Measurements from ENCODE around the gene HSD17B4.
"Not testable (repeated sequence)": the region's sequence is repeated elsewhere in the genome, so short reads cannot be mapped to it uniquely, and the experiment has no call there.

Gene HSD17B4

DNA sequence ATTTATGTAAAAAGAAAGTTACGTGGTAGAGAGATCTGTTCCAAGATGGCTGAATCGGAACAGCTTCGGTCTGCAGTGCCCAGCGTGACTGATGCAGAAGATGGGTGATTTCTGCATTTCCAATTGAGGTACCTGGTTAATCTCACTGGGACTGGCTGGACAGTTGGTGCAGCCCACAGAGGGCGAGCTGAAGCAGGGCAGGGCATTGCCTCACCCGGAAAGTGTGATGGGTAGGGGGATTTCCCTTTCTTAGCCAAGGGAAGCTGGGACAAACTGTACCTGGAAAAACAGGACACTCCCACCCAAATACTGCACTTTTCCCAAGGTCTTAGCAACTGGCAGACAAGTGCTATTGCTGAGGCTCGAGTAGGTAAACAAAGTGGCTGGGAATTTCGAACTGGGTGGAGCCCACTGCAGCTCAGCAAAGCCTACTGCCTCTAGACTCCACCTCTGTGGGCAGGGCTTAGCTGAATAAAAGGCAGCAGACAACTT is 13.1 kb upstream of the HSD17B4 start:
- in situ Hi-C loops (cut with HindIII; ENCODE audit: low pct_unique_long_range_greater_than_20kb, low sequenced_read_pairs) = no loop called here
- DNase-seq (ENCODE audit: low read depth in 1 of 2, low spot score in 1 of 2) = peak in 1 of 2 experiments; percentile 75
- no peak for TF ChIP-seq JUND (IDR thresholded peaks at IDR 0.05; ENCODE audit: low read depth)

DNA sequence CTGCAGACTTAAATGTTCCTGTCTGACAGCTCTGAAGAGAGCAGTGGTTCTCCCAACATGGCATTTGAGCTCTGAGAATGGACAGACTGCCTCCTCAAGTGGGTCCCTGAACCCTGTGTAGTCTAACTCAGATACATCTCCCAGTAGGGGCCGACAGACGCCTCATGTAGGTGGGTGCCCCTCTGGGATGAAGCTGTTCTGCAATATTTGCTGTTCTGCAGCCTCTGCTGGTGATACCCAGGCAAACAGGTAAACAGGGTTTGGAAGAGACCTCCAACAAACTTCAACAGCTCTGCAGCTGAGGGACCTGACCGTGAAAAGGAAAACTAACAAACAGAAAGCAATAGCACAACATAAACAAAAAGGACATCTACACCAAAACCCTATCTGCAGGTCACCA is 12.7 kb upstream of the HSD17B4 start:
- in situ Hi-C loops (cut with HindIII; ENCODE audit: low pct_unique_long_range_greater_than_20kb, low sequenced_read_pairs); DNase-seq (ENCODE audit: low read depth in 1 of 2, low spot score in 1 of 2): not testable (repeated sequence)

DNA sequence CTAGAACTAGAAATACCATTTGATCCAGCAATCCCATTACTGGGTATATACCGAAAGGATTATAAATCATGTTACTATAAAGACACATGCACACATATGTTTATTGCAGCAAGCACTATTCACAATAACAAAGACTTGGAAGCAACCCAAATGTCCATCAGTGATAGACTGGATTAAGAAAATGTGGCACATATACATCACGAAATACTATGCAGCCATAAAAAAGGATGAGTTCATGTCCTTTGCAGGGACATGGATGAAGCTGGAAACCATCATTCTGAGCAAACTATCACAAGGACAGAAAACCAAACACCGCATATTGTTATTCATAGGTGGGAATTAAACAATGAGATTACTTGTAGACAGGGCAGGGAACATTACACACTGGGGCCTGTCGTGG is 7.7 kb upstream of the HSD17B4 start:
- DNase-seq (ENCODE audit: low read depth in 1 of 2, low spot score in 1 of 2); in situ Hi-C loops (cut with HindIII; ENCODE audit: low pct_unique_long_range_greater_than_20kb, low sequenced_read_pairs): not testable (repeated sequence)

DNA sequence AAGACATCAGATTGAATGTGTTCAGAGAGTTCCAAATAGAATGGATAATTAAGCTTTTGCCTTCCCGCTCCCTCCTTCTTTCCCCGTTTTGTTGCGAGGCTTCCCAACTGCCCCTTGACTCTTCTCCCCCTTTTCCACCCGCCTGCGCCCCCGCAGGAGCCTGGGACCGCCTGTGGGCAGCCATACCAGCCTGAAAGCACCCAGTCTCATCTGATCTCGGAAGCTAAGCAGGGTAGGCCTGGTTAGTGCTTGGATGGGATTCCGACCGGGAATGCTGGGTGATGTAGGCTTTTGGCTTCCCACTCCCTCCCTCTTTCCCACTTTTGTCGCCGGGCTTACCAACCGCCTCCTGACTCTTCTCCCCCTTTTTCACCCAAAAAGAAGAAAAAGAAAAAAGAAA is 6.8 kb upstream of the HSD17B4 start:
- DNase-seq (ENCODE audit: low read depth in 1 of 2, low spot score in 1 of 2) = no peak
- TF ChIP-seq JUND (IDR thresholded peaks at IDR 0.05; ENCODE audit: low read depth) = no peak
- in situ Hi-C loops (cut with HindIII; ENCODE audit: low pct_unique_long_range_greater_than_20kb, low sequenced_read_pairs) = no loop called here

DNA sequence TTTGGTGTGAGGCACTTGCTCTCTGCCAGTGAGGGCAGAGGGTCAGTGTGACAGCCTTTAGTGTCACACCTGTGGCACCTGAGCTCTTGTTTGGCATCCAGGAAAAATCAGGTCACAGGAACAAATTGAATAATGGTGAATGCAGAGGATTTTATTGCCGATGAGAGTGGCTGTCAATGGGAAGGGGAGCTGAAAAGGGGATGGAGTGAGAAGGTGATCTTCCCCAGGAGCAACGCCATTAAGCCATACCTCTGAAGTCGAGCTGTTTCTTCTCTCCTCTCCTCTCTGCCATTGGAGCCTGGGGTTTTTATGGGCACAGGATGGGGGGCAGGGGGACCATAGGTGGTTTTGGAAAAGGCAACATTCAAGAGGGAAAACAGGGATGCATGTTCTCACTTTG is 2.4 kb upstream of the HSD17B4 start:
- no peak for DNase-seq (ENCODE audit: low read depth in 1 of 2, low spot score in 1 of 2)
- TF ChIP-seq JUND (IDR thresholded peaks at IDR 0.05; ENCODE audit: low read depth) = no peak
- in situ Hi-C loops (cut with HindIII; ENCODE audit: low pct_unique_long_range_greater_than_20kb, low sequenced_read_pairs) = no loop called here

DNA sequence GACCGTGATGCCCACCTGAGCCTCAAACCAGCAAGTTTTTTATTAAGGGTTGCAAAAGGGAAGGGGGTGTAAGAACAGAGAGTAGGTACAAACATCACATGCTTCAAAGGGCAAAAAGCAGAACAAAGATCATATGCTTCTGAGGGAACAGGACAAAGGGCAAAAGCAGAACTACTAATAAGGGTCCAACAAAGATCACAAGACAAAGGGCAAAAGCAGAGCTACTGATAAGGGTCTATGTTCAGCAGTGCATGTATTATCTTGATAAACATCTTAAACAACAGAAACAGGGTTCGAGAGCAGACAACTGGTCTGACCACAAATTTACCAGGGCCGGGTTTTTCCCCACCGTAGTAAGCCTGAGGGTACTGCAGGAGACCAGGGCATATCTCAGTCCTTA is 1.7 kb upstream of the HSD17B4 start:
- in situ Hi-C loops (cut with HindIII; ENCODE audit: low pct_unique_long_range_greater_than_20kb, low sequenced_read_pairs); DNase-seq (ENCODE audit: low read depth in 1 of 2, low spot score in 1 of 2): not testable (repeated sequence)

DNA sequence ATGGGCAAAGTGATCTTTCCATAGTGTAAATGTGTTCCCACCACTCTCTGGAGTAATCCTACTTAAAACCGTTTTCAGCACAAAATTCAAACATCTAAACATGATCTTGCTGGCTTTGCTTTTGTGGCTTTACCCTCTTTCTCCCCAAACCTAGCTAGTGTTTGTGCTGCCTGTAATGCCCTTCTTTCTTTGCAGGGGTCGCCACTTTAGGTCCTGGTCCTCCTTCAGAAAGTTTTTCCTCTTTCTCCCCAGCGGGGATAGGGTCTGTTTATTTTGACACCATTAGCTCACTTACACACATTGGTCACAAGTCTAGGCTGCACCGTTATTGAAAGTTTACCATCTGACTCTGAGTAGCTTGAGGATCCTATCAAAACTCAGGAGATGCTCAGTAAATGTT is 736 bp upstream of the HSD17B4 start:
- no peak for TF ChIP-seq JUND (IDR thresholded peaks at IDR 0.05; ENCODE audit: low read depth)
- DNase-seq (ENCODE audit: low read depth in 1 of 2, low spot score in 1 of 2) = no peak
- in situ Hi-C loops (cut with HindIII; ENCODE audit: low pct_unique_long_range_greater_than_20kb, low sequenced_read_pairs) = no loop called here

DNA sequence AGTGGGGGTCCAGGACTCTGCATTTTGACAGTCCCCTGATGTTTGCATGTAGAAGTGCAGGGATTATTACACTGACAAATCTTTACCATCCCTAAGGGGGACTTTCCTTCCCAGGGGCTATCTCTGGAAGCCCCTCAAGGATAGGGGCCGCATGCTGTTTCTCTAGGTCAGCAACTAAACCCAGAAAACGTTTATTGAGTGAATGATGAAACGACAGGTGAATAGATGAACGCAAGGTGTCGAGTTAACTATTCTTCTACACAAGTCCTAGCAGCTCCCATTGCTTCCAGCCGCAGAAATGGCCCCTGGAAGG is 281 bp upstream of the HSD17B4 start:
- DNase-seq (ENCODE audit: low read depth in 1 of 2, low spot score in 1 of 2) = no peak
- no peak for TF ChIP-seq JUND (IDR thresholded peaks at IDR 0.05; ENCODE audit: low read depth)
- in situ Hi-C loops (cut with HindIII; ENCODE audit: low pct_unique_long_range_greater_than_20kb, low sequenced_read_pairs) = no loop called here

DNA sequence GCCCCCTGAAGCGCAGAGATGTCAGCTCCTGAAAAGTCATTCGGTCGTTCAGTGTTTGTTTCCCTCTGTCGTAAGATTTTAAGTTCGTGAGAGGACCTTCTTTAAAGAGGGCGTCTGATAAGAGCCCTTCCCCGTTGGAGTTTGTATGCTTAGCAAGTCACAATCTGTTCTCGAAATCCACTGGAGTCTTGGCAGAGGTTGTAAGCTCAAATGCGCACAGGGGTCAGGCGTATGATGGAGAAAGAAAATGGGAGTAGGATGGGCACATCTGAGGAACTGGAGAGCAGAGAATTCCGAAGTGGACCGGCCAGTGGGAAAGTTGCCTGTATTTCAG is 710 bp downstream of the HSD17B4 start:
- no peak for TF ChIP-seq JUND (IDR thresholded peaks at IDR 0.05; ENCODE audit: low read depth)
- in situ Hi-C loops (cut with HindIII; ENCODE audit: low pct_unique_long_range_greater_than_20kb, low sequenced_read_pairs) = no loop called here
- DNase-seq (ENCODE audit: low read depth in 1 of 2, low spot score in 1 of 2) = no peak

DNA sequence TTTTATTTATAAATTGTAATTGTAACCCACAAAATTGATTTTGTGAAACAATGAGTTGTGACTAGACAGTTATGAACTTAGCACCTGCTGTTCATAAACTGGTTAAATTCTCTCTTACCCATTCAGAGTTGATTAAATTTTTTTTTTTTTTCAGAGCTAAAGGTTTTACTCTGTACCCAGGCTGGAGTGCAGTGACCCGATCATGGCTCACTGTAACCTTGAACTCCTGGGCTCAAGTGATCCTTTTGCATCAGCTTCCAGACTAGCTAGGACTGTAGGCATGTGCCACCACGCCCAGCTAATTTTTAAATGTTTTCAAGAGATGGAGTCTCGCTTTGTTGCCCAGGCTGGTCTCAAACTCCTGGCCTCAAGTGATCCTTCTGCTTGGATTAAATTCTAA is 1.9 kb downstream of the HSD17B4 start:
- no peak for TF ChIP-seq JUND (IDR thresholded peaks at IDR 0.05; ENCODE audit: low read depth)
- in situ Hi-C loops (cut with HindIII; ENCODE audit: low pct_unique_long_range_greater_than_20kb, low sequenced_read_pairs) = no loop called here
- no peak for DNase-seq (ENCODE audit: low read depth in 1 of 2, low spot score in 1 of 2)

DNA sequence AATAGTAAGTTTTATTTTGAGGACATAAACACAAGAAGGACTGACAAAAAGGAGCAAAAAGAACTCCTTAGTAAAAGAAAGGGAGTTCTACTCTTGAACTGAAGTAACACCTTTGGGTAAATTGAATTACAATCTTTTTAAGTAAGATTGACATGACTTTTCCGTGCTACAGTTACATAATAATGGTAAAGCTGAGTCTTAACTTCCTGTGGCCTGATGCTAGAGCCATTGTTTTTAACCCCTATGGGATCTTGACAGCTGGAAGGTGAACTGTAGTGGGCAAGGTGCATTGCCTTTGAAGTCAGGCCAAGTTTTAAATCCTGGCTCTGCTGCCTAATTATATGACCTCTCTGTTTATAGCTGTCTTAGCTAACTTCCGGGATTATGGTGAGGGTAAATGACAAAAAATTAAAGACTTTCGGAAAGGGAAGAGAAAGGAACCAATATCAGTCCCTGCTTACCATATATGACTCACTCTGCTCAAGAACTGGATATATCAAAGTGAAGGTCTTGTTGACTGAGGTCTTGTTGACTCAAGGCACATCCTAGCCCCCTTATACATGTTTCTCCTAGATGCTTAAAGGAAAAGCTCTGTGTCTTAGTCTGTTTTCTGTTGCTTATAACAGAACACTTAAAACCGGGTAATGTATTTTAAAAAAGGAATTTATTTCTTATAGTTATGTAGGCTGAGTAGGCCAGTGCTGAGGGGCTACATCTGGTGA is 6.8 kb downstream of the HSD17B4 start:
- TF ChIP-seq JUND (IDR thresholded peaks at IDR 0.05; ENCODE audit: low read depth) = no peak
- in situ Hi-C loops (cut with HindIII; ENCODE audit: low pct_unique_long_range_greater_than_20kb, low sequenced_read_pairs) = no loop called here
- DNase-seq (ENCODE audit: low read depth in 1 of 2, low spot score in 1 of 2) = no peak

DNA sequence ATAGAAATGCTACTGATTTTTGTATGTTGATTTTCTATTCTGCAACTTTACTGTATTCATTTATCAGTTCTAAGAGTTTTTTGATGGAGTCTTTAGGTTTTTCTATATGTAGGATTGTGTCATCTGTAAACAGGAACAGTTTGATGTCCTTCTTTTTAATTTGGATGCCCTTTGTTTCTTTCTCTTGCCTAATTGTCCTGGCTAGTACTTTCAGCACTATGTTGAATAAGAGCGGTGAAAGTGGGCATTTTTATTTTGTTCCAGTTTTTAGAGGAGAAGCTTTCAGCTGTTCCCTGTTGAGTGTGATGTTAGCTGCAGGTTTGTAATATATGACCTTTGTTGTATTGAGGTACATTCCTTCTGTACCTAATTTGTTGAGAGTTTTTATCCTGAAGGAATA is 13.3 kb downstream of the HSD17B4 start:
- no peak for TF ChIP-seq JUND (IDR thresholded peaks at IDR 0.05; ENCODE audit: low read depth)
- DNase-seq (ENCODE audit: low read depth in 1 of 2, low spot score in 1 of 2) = no peak
- in situ Hi-C loops (cut with HindIII; ENCODE audit: low pct_unique_long_range_greater_than_20kb, low sequenced_read_pairs) = no loop called here

DNA sequence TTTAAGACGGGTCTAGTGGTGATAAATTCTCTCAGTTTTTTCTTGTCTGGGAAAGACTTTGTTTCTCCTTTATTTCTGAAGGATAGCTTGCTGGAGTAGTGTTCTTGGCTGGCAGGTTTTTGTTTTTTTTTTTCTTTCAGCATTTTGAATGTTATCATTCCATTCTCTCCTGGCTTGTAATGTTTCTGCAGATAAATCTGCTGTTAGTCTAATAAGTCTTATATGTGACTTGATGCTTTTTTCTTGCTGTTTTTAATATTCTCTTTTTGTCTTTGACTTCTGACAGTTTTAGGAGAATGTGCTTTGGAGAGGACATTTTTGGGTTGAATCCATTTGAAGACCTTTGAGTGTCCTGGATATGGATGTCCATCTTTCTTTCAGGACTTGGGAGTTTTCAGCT is 16.0 kb downstream of the HSD17B4 start:
- in situ Hi-C loops (cut with HindIII; ENCODE audit: low pct_unique_long_range_greater_than_20kb, low sequenced_read_pairs) = no loop called here
- TF ChIP-seq JUND (IDR thresholded peaks at IDR 0.05; ENCODE audit: low read depth) = no peak
- no peak for DNase-seq (ENCODE audit: low read depth in 1 of 2, low spot score in 1 of 2)

DNA sequence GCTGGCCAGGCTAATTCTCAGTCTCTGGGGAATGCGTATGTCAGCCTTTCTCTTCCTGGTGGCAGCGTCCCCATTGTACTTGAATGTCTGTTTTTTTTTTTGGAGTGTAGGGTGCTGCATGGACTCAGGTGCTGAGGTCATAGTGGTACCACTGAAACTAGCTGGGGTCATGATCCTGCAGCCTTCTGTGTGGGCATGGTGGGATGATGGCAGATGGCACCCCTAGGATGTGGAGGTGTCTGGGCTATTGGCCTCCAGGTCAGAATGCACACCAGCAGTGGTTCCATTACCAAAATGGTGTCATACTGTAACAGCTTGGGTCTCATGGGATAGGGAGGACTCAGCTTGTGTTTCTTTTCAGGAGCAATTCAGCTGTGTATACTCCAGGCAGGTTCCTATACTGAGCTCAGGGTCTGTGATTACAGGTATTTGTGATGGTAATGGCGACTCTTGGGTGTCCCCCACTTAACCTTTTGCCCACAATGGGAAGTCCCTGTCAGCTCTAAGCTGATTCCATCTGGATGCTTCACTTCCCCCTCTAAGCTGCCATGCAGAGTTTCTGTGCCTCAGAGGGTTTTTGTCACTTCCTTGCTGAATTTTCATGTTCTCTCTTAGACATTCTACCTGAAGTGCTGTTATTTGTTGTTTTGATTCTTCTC is 17.9 kb downstream of the HSD17B4 start:
- no peak for DNase-seq (ENCODE audit: low read depth in 1 of 2, low spot score in 1 of 2)
- in situ Hi-C loops (cut with HindIII; ENCODE audit: low pct_unique_long_range_greater_than_20kb, low sequenced_read_pairs) = no loop called here
- no peak for TF ChIP-seq JUND (IDR thresholded peaks at IDR 0.05; ENCODE audit: low read depth)

Measured in T47D (cell line).